HUES6 (cell line): ENCODE data around the gene UBXN2A.
A peak's percentile ranks its signal among the peaks of the same experiment; 100 is the strongest.
"Not testable (repeated sequence)": the region's sequence is repeated elsewhere in the genome, so short reads cannot be mapped to it uniquely, and the experiment has no call there.

Source experiments
- H3K27ac ChIP-seq: 2 replicates; pipeline ENCODE4 v1.7.0; 2013; ENCODE audit warnings: low read depth, mild to moderate bottlenecking, low read length, inconsistent platforms
- H3K27me3 ChIP-seq: 2 replicates; pipeline ENCODE4 v1.6.1; 2013; ENCODE audit warnings: low read length; ENCODE audit not compliant: control insufficient read depth, insufficient read depth
- H3K36me3 ChIP-seq: 2 replicates; pipeline ENCODE4 v1.6.1; 2013; ENCODE audit warnings: low read length; ENCODE audit not compliant: control insufficient read depth, insufficient read depth
- H3K4me1 ChIP-seq: 2 replicates; pipeline ENCODE4 v1.6.1; 2013; ENCODE audit warnings: low read length; ENCODE audit not compliant: control insufficient read depth, insufficient read depth
- H3K4me3 ChIP-seq: 2 replicates; pipeline ENCODE4 v1.5.1; 2013; ENCODE audit warnings: low read depth, low read length
- H3K9ac ChIP-seq: one replicate; pipeline ENCODE4 v1.6.1; 2013; ENCODE audit warnings: mild to moderate bottlenecking, low read length
- H3K9me3 ChIP-seq: 2 replicates; pipeline ENCODE4 v1.6.1; 2013; ENCODE audit warnings: low read depth, low read length; ENCODE audit not compliant: control insufficient read depth, insufficient read depth

Gene UBXN2A

DNA sequence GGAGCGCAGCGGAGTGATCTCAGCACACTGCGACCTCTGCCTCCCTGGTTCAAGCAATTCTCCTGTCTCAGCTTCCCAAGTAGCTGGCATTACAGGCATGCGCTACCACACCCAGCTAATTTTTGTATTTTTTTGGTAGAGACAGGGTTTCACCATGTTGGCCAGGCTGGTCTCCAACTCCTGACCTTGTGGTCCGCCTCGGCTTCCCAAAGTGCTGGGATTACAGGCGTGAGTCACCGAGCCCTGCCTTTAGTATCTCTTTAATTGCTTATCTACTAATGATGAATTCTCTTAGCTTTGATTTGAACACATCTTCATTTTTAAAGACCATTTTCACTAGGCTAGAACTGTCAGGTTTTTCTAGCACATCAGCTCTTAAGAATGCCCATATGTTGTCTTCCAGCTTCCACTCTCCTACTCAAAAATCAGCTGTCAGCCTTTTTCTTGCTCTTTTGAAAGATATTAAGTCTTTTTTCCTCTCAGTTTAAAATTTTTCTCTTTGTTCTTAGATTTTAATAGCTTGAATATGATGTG is 53.5 kb downstream of the UBXN2A start:
- no peak overlapping the region for H3K4me3 ChIP-seq
- H3K9me3 ChIP-seq, result no peaks in the 10 kb centered on the region
- H3K36me3 ChIP-seq, result no peaks in the 10 kb centered on the region
- H3K27me3 ChIP-seq, result no peaks in the 10 kb centered on the region
- no peak overlapping the region for H3K9ac ChIP-seq
- H3K27ac ChIP-seq, result no peak overlapping the region
- H3K4me1 ChIP-seq, result peaks cover 17% of the 10 kb centered on the region; the same call in 1 of the 2 replicates

- no peaks in the 10 kb centered on the region for H3K27me3 ChIP-seq
- H3K27ac ChIP-seq, result no peak overlapping the region
Observed at GRCh38 chr2:23994567-23994966, 54.3 kb downstream of the UBXN2A start.

GRCh38 chr2:24007693-24008092 is 67.4 kb downstream of the UBXN2A start:
- Histone ChIP-seq H3K9ac (no peak overlapping the region), H3K4me1 (peaks cover 16% of the 10 kb centered on the region), H3K36me3 (no peaks in the 10 kb centered on the region), H3K9me3 (no peaks in the 10 kb centered on the region), H3K4me3 (no peak overlapping the region), H3K27ac (no peak overlapping the region), H3K27me3 (peaks cover 16% of the 10 kb centered on the region)

More at GRCh38 chr2:23994567-23994966, 54.3 kb downstream of the UBXN2A start:
- H3K36me3 ChIP-seq, result peaks cover 1% of the 10 kb centered on the region; the same call in 1 of the 2 replicates
- no peak overlapping the region for H3K9ac ChIP-seq
- H3K4me3 ChIP-seq, result no peak overlapping the region
- H3K4me1 ChIP-seq, result peaks cover 17% of the 10 kb centered on the region; the same call in 1 of the 2 replicates
- no peaks in the 10 kb centered on the region for H3K9me3 ChIP-seq

DNA sequence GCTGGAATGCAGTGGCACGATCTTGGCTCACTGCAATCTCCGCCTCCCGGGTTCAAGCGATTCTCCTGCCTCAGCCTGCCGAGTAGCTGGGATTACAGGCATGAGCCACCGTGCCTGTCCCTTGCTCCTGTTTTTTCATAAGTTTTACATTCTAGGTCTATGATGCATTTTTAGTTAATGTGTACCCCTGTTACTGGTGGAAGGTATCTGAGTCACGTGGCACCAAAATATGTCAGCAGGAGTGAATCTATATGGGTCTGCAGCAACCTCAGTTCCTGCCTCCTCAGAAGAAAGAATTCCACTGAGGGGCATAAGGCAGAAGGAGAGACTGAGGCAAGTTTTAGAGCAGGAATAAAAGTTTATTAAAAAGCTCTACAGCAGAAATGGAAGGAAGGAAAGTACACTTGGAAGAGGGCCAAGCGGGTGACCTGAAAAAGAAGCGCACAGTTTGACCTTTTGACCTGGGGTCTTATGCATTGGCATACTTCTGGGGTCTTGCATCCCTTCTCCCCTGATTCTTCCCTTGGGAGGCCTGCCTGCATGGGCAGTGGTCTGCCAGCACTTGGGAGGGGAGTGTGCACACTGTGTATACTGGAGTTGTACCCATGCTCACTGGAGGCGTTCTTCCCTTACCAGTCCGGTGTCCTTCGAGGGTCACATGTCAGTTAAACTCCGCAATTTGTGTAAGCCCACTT is 68.6 kb downstream of the UBXN2A start:
- Histone ChIP-seq H3K27me3 (peaks cover 16% of the 10 kb centered on the region), H3K4me3 (no peak overlapping the region), H3K36me3 (no peaks in the 10 kb centered on the region), H3K4me1 (peaks cover 20% of the 10 kb centered on the region), H3K9ac (no peak overlapping the region), H3K9me3 (no peaks in the 10 kb centered on the region), H3K27ac (no peak overlapping the region)

DNA sequence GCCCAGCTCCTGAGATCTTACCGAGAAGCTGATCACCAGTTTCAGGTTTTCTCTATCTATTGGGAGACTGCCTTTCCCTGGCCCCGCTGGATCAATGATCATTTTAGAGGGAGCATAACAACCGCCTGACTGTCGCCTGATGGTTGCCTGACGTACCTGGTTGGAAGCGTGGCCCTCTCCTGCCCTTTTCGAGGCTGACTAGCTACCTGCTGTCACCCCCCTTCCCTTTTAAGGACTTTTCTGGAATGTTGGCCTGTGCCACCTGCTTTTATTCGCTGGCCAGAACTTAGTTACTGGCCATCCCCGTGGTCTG is 69.1 kb downstream of the UBXN2A start:
- Histone ChIP-seq H3K36me3 (no peaks in the 10 kb centered on the region), H3K4me3 (peak overlapping the region; percentile 63), H3K27ac (no peak overlapping the region), H3K27me3 (peaks cover 16% of the 10 kb centered on the region), H3K9me3 (no peaks in the 10 kb centered on the region), H3K9ac (peak overlapping the region; percentile 17), H3K4me1 (peaks cover 20% of the 10 kb centered on the region)

- no peak within 1 kb of the TSS for H3K27ac ChIP-seq
- H3K27me3 ChIP-seq, result peaks cover 16% of the 10 kb centered on the region
- no peaks in the 10 kb centered on the region for H3K36me3 ChIP-seq
- no peaks in the 10 kb centered on the region for H3K9me3 ChIP-seq
- peak within 1 kb of the TSS; percentile 17 for H3K9ac ChIP-seq
- peak within 1 kb of the TSS; percentile 63 for H3K4me3 ChIP-seq
- peaks cover 20% of the 10 kb centered on the region for H3K4me1 ChIP-seq
Observed at GRCh38 chr2:24009680-24010476, 69.6 kb downstream of the UBXN2A start, which contains the start of gene MFSD2B. Gene MFSD2B (plus strand): TSS chr2:24010085. CDS start chr2:24010097, 12 bp downstream.

- Histone ChIP-seq H3K9ac (peak overlapping the region; percentile 17), H3K4me1 (peaks cover 20% of the 10 kb centered on the region), H3K27me3 (peaks cover 16% of the 10 kb centered on the region), H3K36me3 (no peaks in the 10 kb centered on the region), H3K9me3 (no peaks in the 10 kb centered on the region), H3K4me3 (peak overlapping the region; percentile 63), H3K27ac (no peak overlapping the region)
Observed at GRCh38 chr2:24010477-24011249, 70.4 kb downstream of the UBXN2A start.

- peaks cover 16% of the 10 kb centered on the region for H3K27me3 ChIP-seq
Observed at GRCh38 chr2:24011250-24012104, 71.2 kb downstream of the UBXN2A start.

GRCh38 chr2:24012521-24013188 is 72.4 kb downstream of the UBXN2A start:
- H3K36me3 ChIP-seq, result no peaks in the 10 kb centered on the region
- H3K9ac ChIP-seq, result no peak overlapping the region
- no peak overlapping the region for H3K27ac ChIP-seq
- peaks cover 37% of the 10 kb centered on the region for H3K4me1 ChIP-seq
- no peak overlapping the region for H3K4me3 ChIP-seq
- H3K9me3 ChIP-seq, result no peaks in the 10 kb centered on the region
- H3K27me3 ChIP-seq, result peaks cover 16% of the 10 kb centered on the region

More at GRCh38 chr2:24011250-24012104, 71.2 kb downstream of the UBXN2A start:
- Histone ChIP-seq H3K9me3 (no peaks in the 10 kb centered on the region), H3K4me3 (no peak overlapping the region), H3K36me3 (no peaks in the 10 kb centered on the region), H3K9ac (no peak overlapping the region), H3K27ac (no peak overlapping the region), H3K4me1 (peaks cover 28% of the 10 kb centered on the region)

DNA sequence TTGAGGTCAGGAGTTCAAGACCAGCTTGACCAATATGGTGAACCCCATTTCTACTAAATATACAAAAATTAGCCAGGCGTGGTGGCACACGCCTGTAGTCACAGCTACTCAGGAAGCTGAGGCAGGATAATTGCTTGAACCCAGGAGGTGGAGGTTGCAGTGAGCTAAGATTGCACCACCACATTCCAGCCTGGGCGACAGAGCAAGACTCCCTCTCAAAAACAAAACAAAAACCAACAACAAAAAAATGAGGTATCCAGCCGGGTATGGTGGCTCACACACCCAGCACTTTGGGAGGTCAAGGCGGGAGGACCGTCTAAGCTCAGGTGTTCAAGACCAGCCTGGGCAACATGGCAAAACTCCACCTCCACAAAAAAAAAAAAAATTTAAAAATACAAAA is 74.6 kb downstream of the UBXN2A start:
- H3K4me3 ChIP-seq, H3K27me3 ChIP-seq, H3K27ac ChIP-seq, H3K9ac ChIP-seq, H3K36me3 ChIP-seq, H3K9me3 ChIP-seq: not testable (repeated sequence)
- peaks cover 35% of the 10 kb centered on the region for H3K4me1 ChIP-seq
